Measurements from ENCODE around the gene ASAP2. TPM values are rescaled to one million over a fixed set of nuclear protein-coding genes. Genes with fewer than 3 reads are reported as not detected.

The ASAP2 gene
- total RNA-seq, 6 donors from 2014 or later = 20.4 to 26.0 (median 23.4) TPM

- no peak for ATAC-seq (ENCODE audit: low FRiP score in 2 of 2)
- Histone ChIP-seq H3K4me3 (no peak overlapping the region), H3K36me3 (peaks cover 0 to 23% (median 2%) of the 10 kb centered on the region in 4 donors), H3K27ac (no peak overlapping the region), H3K4me1 (peaks cover 8 to 21% (median 15%) of the 10 kb centered on the region in 4 donors), H3K27me3 (no peaks in the 10 kb centered on the region), H3K9me3 (no peaks in the 10 kb centered on the region)
- TF ChIP-seq EP300 (IDR thresholded peaks at IDR 0.05) (no peak), CTCF (IDR thresholded peaks at IDR 0.05) (no peak), POLR2A (IDR thresholded peaks at IDR 0.05) (no peak), POLR2AphosphoS5 (IDR thresholded peaks at IDR 0.05) (no peak)
- 98 to 99% methylated on average over 7 of the region's 7 CpGs for WGBS, 2 donors
- DNase-seq = no peak
These were observed 136.9 kb downstream of the ASAP2 start for GRCh38 chr2:9343524-9343923.

- no peak for ATAC-seq (ENCODE audit: low FRiP score in 2 of 2)
- no peak for TF ChIP-seq POLR2A (IDR thresholded peaks at IDR 0.05)
- TF ChIP-seq POLR2AphosphoS5 (IDR thresholded peaks at IDR 0.05) = no peak
- no peak for TF ChIP-seq CTCF (IDR thresholded peaks at IDR 0.05)
- TF ChIP-seq EP300 (IDR thresholded peaks at IDR 0.05) = no peak
- no peaks in the 10 kb centered on the region for H3K27me3 ChIP-seq
- no peak overlapping the region for H3K27ac ChIP-seq
- H3K4me1 ChIP-seq = peaks cover 8 to 21% (median 15%) of the 10 kb centered on the region in 4 donors
- DNase-seq = no peak
- WGBS, 2 donors = 95 to 96% methylated on average over 10 of the region's 10 CpGs
- no peak overlapping the region for H3K4me3 ChIP-seq
- no peaks in the 10 kb centered on the region for H3K9me3 ChIP-seq
- H3K36me3 ChIP-seq = peaks cover 0 to 23% (median 2%) of the 10 kb centered on the region in 4 donors
These were observed 137.8 kb downstream of the ASAP2 start for GRCh38 chr2:9344434-9344833.

- WGBS, 2 donors = 85 to 93% methylated on average over 7 of the region's 7 CpGs
- no peaks in the 10 kb centered on the region for H3K9me3 ChIP-seq
- no peak overlapping the region for H3K4me3 ChIP-seq
- peaks cover 0 to 23% (median 2%) of the 10 kb centered on the region in 4 donors for H3K36me3 ChIP-seq
- no peak for TF ChIP-seq EP300 (IDR thresholded peaks at IDR 0.05)
- TF ChIP-seq CTCF (IDR thresholded peaks at IDR 0.05) = no peak
- no peak for TF ChIP-seq POLR2AphosphoS5 (IDR thresholded peaks at IDR 0.05)
- TF ChIP-seq POLR2A (IDR thresholded peaks at IDR 0.05) = no peak
- DNase-seq (no peak), ATAC-seq (ENCODE audit: low FRiP score in 2 of 2) (no peak)
- no peak overlapping the region for H3K27ac ChIP-seq
- H3K4me1 ChIP-seq = peaks cover 8 to 21% (median 15%) of the 10 kb centered on the region in 4 donors
- H3K27me3 ChIP-seq = no peaks in the 10 kb centered on the region
These were observed 138.7 kb downstream of the ASAP2 start for GRCh38 chr2:9345343-9345742.

- TF ChIP-seq POLR2AphosphoS5 (IDR thresholded peaks at IDR 0.05) = no peak
- no peak for TF ChIP-seq EP300 (IDR thresholded peaks at IDR 0.05)
- no peak for TF ChIP-seq CTCF (IDR thresholded peaks at IDR 0.05)
- no peak for TF ChIP-seq POLR2A (IDR thresholded peaks at IDR 0.05)
- Histone ChIP-seq H3K4me1 (peaks cover 8 to 21% (median 15%) of the 10 kb centered on the region in 4 donors), H3K9me3 (no peaks in the 10 kb centered on the region), H3K27me3 (no peaks in the 10 kb centered on the region), H3K36me3 (peaks cover 0 to 30% (median 5%) of the 10 kb centered on the region in 4 donors), H3K27ac (peak overlapping the region in 1 of 4 donors; percentile 49), H3K4me3 (no peak overlapping the region)
- DNase-seq = no peak
- 88 to 93% methylated on average over 9 to 10 of the region's 10 CpGs for WGBS, 2 donors
- no peak for ATAC-seq (ENCODE audit: low FRiP score in 2 of 2)
These were observed 139.4 kb downstream of the ASAP2 start for GRCh38 chr2:9345997-9346396.

GRCh38 chr2:9346885-9347284, 140.3 kb downstream of the ASAP2 start:
- TF ChIP-seq POLR2A (IDR thresholded peaks at IDR 0.05) (no peak), CTCF (IDR thresholded peaks at IDR 0.05) (no peak), POLR2AphosphoS5 (IDR thresholded peaks at IDR 0.05) (no peak), EP300 (IDR thresholded peaks at IDR 0.05) (no peak)
- Histone ChIP-seq H3K36me3 (peaks cover 0 to 37% (median 10%) of the 10 kb centered on the region in 4 donors), H3K4me3 (peak overlapping the region in 2 of 4 donors; percentile 7 to 10), H3K9me3 (no peaks in the 10 kb centered on the region), H3K27me3 (no peaks in the 10 kb centered on the region), H3K4me1 (peaks cover 8 to 21% (median 15%) of the 10 kb centered on the region in 4 donors), H3K27ac (peak overlapping the region; percentile 36 to 75 (median 56))
- 73 to 74% methylated on average over 9 of the region's 9 CpGs for WGBS, 2 donors
- ATAC-seq (ENCODE audit: low FRiP score in 2 of 2) (no peak), DNase-seq (no peak)
